Suprapubic skin (tissue), 4 donors: ENCODE data around the gene ID2. TPM values are rescaled to one million over a fixed set of nuclear protein-coding genes. Genes with fewer than 3 reads are reported as not detected.

ENCODE experiments used
- DNase-seq, 2 donors: peaks; one replicate each; pipeline ENCODE4 v3.0.0-alpha.2; 2019; ENCODE audit warnings: low spot score in 2 of 2
- H3K27ac ChIP-seq: fragments of 200-600 bp; sonication (generic); one replicate; pipeline ENCODE4 v1.5.1; 2019
- H3K27me3 ChIP-seq: fragments of 200-600 bp; sonication (generic); one replicate; pipeline ENCODE4 v1.5.1; 2019
- H3K36me3 ChIP-seq: fragments of 200-600 bp; sonication (generic); one replicate; pipeline ENCODE4 v1.5.1; 2019
- H3K4me1 ChIP-seq: fragments of 200-600 bp; sonication (generic); one replicate; pipeline ENCODE4 v1.5.1; 2019
- H3K4me3 ChIP-seq: fragments of 200-600 bp; sonication (generic); one replicate; pipeline ENCODE4 v1.5.1; 2019; ENCODE audit warnings: mild to moderate bottlenecking
- H3K9me3 ChIP-seq: fragments of 200-600 bp; sonication (generic); one replicate; pipeline ENCODE4 v1.5.1; 2019
- EP300 ChIP-seq: sonication (generic); formaldehyde crosslinking; IDR thresholded peaks from one replicate; pipeline ENCODE4 v1.6.1; 2017; ENCODE audit warnings: antibody characterized with exemption
- POLR2A ChIP-seq, 2 donors: fragments of 450-650 bp; IDR thresholded peaks; one replicate each; pipeline ENCODE4 v1.6.1; 2017; ENCODE audit warnings: antibody characterized with exemption in 2 of 2, mild to moderate bottlenecking in 2 of 2, moderate library complexity in 2 of 2
- POLR2AphosphoS5 ChIP-seq, 3 donors: sonication (generic); formaldehyde crosslinking; IDR thresholded peaks; one replicate each; pipeline ENCODE4 v1.6.1; 2017; ENCODE audit warnings: antibody characterized with exemption in 3 of 3
- WGBS: methylation state at CpG from one replicate; pipeline ENCODE4 v1.1.5; 2018; 5-methylcytosine and 5-hydroxymethylcytosine counted together
- total RNA-seq, 4 donors: library from RNA; depleted of rRNA; stranded (reverse); fragments of >200 nt; gene quantifications; one replicate each; pipeline ENCODE4 v1.1.0, GENCODE V29; 2016
- TF ChIP-seq, protein P1 (sequence below), 2 donors: fragments of 200-600 bp in 1 of 2; fragments of 450-650 bp in 1 of 2; sonication (generic) in 1 of 2; IDR thresholded peaks; one replicate each; pipeline ENCODE4 v1.5.1; 2016 to 2019; ENCODE audit warnings: antibody characterized with exemption in 2 of 2, mild to moderate bottlenecking in 1 of 2, moderate library complexity in 1 of 2

ID2 gene
- total RNA-seq, 4 donors from 2014 or later: 179 to 249 (median 211) TPM

DNA sequence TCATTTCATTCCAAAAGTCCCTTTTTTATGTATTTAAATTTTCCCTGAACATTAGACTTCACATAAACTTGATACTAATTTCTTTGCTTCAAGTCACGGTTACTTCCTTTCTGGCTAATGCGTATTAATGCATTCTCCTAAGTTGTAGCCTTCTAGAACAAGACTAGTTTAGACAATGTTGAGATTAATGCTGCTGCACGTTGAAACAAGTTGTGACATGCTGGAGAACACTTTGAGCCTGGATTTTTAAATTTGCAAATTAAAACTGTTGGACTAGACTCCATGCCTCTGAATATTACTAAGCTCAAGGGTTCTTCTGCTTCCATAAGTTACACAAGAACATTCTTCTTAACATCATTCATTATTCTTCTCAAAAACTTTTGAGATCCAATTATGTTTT is 29.1 kb downstream of the ID2 start:
- H3K27ac ChIP-seq: no peak overlapping the region
- TF ChIP-seq, protein P1, sequence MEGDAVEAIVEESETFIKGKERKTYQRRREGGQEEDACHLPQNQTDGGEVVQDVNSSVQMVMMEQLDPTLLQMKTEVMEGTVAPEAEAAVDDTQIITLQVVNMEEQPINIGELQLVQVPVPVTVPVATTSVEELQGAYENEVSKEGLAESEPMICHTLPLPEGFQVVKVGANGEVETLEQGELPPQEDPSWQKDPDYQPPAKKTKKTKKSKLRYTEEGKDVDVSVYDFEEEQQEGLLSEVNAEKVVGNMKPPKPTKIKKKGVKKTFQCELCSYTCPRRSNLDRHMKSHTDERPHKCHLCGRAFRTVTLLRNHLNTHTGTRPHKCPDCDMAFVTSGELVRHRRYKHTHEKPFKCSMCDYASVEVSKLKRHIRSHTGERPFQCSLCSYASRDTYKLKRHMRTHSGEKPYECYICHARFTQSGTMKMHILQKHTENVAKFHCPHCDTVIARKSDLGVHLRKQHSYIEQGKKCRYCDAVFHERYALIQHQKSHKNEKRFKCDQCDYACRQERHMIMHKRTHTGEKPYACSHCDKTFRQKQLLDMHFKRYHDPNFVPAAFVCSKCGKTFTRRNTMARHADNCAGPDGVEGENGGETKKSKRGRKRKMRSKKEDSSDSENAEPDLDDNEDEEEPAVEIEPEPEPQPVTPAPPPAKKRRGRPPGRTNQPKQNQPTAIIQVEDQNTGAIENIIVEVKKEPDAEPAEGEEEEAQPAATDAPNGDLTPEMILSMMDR (IDR thresholded peaks at IDR 0.05): no peak
- no peak for TF ChIP-seq POLR2A (IDR thresholded peaks at IDR 0.05)
- H3K4me1 ChIP-seq: no peaks in the 10 kb centered on the region
- WGBS: 62% methylated on average over 3 of the region's 3 CpGs
- H3K36me3 ChIP-seq: no peaks in the 10 kb centered on the region
- no peaks in the 10 kb centered on the region for H3K9me3 ChIP-seq
- DNase-seq: no peak
- H3K4me3 ChIP-seq: no peak overlapping the region
- H3K27me3 ChIP-seq: no peaks in the 10 kb centered on the region

DNA sequence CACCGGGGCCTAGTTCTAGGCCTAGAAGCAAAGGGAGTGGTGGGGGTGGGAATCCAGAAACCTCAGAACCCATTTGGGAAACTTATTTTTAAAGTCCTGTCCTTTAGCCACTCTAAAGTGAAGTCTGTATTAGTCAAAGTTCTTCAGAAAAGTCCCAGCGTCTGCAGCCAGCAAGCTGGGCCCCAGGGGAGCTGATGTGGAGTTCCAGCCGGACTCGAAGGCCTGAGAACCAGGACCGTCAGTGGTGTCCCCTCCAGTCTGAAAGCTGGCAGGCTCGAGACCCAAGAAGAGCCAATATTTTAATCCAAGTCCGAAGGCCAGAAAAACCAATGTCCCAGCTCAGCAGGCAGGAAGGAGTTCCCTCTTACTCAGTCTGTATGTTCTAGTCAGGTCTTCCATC is 32.4 kb downstream of the ID2 start:
- Histone ChIP-seq H3K36me3 (no peaks in the 10 kb centered on the region), H3K4me1 (no peaks in the 10 kb centered on the region), H3K27ac (no peak overlapping the region), H3K27me3 (no peaks in the 10 kb centered on the region), H3K4me3 (no peak overlapping the region), H3K9me3 (no peaks in the 10 kb centered on the region)
- TF ChIP-seq, protein P1 (IDR thresholded peaks at IDR 0.05): no peak
- no peak for TF ChIP-seq POLR2A (IDR thresholded peaks at IDR 0.05)
- TF ChIP-seq EP300: no peak
- no peak for TF ChIP-seq POLR2AphosphoS5 (IDR thresholded peaks at IDR 0.05)
- DNase-seq: no peak
- 81% methylated on average over 7 of the region's 7 CpGs for WGBS

DNA sequence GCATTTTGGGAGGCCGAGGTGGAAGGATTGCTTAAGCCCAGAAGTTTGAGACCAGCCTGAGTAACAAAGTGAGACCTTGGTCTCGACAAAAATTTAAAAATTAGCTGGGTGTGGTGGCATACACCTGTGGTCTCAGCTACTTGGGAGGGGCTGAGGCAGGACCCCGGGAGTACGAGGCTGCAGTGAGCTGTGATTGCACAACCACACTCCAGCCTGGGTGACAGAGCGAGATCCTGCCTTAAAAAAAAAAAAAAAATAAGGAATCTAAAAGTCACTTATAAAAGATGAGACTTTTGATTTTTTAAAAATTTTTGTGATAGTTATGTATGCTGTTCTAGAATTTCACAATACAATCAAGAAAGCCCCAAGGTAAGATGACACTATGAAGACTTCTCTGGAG is 33.1 kb downstream of the ID2 start:
- Histone ChIP-seq H3K27me3 (no peaks in the 10 kb centered on the region), H3K36me3 (no peaks in the 10 kb centered on the region), H3K9me3 (no peaks in the 10 kb centered on the region), H3K4me3 (no peak overlapping the region), H3K4me1 (no peaks in the 10 kb centered on the region), H3K27ac (no peak overlapping the region)
- TF ChIP-seq POLR2AphosphoS5 (IDR thresholded peaks at IDR 0.05): no peak
- no peak for TF ChIP-seq EP300
- TF ChIP-seq, protein P1 (IDR thresholded peaks at IDR 0.05): no peak
- TF ChIP-seq POLR2A (IDR thresholded peaks at IDR 0.05): no peak
- 95% methylated on average over 5 of the region's 5 CpGs for WGBS
- DNase-seq: no peak

DNA sequence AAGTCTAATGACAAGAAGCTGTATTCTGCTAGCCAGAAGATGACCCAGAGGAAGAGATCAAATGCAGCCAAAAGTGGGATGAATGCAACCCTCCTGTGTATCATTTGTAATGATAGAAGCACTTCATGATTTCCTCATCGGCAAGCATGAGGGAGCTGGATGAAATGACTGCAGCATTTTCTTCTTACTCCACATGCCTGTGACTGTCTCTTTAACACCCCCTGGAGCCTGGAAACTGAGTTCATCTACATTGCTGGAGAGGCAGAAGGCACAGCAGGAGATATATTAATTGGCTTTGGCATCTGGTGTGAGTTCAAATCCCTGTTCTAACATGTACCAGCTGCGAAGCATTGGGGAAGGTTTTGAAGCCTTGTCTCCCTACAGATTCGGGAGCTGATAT is 37.7 kb downstream of the ID2 start:
- Histone ChIP-seq H3K4me3 (no peak overlapping the region), H3K36me3 (no peaks in the 10 kb centered on the region), H3K4me1 (no peaks in the 10 kb centered on the region), H3K9me3 (no peaks in the 10 kb centered on the region), H3K27me3 (no peaks in the 10 kb centered on the region), H3K27ac (no peak overlapping the region)
- TF ChIP-seq POLR2A (IDR thresholded peaks at IDR 0.05): no peak
- 55% methylated on average over 3 of the region's 3 CpGs for WGBS
- no peak for DNase-seq

DNA sequence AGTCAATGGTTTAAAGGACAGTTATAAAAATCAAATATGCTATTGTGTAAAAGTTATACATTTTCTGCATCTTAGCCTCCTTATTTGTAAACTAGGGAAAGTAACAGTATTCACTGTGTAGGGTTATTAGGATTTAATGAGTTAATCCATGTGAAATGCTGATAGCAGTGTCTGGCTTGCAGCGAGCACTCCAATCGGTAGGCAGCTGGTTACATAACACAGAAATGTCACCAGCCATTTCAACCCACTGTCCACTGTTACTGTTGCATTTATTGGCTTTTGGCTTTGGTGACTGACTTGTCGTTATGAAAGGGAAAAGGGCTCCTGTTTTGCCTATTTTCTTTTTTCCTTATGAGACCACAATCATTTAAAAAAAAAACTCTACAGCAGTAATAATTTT is 38.9 kb downstream of the ID2 start:
- Histone ChIP-seq H3K4me3 (no peak overlapping the region), H3K4me1 (no peaks in the 10 kb centered on the region), H3K36me3 (no peaks in the 10 kb centered on the region), H3K27ac (no peak overlapping the region), H3K9me3 (no peaks in the 10 kb centered on the region), H3K27me3 (no peaks in the 10 kb centered on the region)
- WGBS: 62% methylated on average over 3 of the region's 3 CpGs
- TF ChIP-seq POLR2AphosphoS5 (IDR thresholded peaks at IDR 0.05) (no peak), POLR2A (IDR thresholded peaks at IDR 0.05) (no peak), EP300 (no peak)
- TF ChIP-seq, protein P1 (IDR thresholded peaks at IDR 0.05): no peak
- no peak for DNase-seq

DNA sequence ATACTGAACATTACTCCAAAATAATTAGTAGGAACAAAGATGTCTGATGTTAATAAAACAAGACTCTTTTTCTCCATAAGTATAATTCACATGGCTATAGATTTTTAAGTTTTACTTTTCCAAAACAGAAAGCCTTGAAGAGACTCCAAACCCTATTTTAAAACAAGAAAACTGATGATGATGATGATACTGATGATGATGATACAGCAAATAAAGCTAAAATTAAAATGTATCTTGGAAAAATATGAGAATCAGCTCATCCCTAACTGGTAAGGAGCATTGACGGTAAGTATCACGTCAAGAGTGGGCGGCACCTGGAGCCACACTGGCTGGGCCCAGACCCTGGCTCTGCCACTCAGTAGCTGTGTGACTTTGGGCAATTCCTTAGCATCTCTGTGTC is 39.6 kb downstream of the ID2 start:
- TF ChIP-seq EP300: no peak
- no peak for TF ChIP-seq POLR2AphosphoS5 (IDR thresholded peaks at IDR 0.05)
- TF ChIP-seq, protein P1 (IDR thresholded peaks at IDR 0.05): no peak
- TF ChIP-seq POLR2A (IDR thresholded peaks at IDR 0.05): no peak
- no peaks in the 10 kb centered on the region for H3K4me1 ChIP-seq
- peaks cover 1% of the 10 kb centered on the region for H3K36me3 ChIP-seq
- no peak overlapping the region for H3K4me3 ChIP-seq
- no peaks in the 10 kb centered on the region for H3K27me3 ChIP-seq
- WGBS: 88% methylated on average over 3 of the region's 3 CpGs
- no peak for DNase-seq
- H3K9me3 ChIP-seq: no peaks in the 10 kb centered on the region
- H3K27ac ChIP-seq: no peak overlapping the region
